ENCODE data around the gene GOLGA1. TPM values are rescaled to one million over a fixed set of nuclear protein-coding genes. Genes with fewer than 3 reads are reported as not detected.

The GOLGA1 gene, protein sequence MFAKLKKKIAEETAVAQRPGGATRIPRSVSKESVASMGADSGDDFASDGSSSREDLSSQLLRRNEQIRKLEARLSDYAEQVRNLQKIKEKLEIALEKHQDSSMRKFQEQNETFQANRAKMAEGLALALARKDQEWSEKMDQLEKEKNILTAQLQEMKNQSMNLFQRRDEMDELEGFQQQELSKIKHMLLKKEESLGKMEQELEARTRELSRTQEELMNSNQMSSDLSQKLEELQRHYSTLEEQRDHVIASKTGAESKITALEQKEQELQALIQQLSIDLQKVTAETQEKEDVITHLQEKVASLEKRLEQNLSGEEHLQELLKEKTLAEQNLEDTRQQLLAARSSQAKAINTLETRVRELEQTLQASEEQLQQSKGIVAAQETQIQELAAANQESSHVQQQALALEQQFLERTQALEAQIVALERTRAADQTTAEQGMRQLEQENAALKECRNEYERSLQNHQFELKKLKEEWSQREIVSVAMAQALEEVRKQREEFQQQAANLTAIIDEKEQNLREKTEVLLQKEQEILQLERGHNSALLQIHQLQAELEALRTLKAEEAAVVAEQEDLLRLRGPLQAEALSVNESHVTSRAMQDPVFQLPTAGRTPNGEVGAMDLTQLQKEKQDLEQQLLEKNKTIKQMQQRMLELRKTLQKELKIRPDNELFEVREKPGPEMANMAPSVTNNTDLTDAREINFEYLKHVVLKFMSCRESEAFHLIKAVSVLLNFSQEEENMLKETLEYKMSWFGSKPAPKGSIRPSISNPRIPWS
- total RNA-seq = 13.4 and 17.1 TPM in 2 replicates

DNA sequence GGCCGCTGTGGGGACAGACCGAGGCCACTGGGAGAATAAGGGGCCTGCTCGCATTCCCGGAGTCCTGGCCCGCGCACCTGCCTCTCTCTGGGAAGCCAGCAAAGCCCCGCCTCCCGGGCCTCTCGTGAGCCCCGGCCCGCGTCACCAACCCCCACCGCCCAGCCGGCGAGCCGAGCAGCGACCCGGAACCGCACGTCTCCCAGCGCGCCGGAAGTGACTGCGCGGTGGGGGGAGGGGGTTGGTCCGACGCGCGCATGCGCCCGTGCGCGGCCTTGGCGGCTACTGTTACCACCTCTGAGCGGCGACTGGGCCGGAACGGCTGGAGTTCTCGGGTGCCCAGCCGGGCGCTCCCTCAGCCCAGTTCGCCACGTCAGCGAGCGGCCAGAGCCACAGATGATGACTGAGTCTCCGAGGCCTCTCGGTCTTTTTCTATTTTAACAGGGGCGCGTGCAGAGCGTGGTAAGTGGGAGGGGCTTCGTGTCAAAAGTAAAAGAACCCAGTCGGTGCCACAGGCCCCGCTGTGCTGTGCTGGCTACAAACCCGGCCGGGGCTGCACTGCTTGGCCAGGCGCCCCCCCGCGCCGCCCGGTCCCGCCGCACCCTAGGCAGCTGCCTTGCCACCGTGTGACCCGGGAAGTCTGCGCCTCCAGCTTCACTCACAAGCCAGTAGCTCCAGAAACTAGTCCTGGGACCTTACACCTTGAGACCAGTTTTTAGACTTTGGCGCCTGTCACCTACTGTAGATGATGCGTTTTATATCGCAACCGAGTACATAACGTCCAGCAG lies at the start of gene GOLGA1:
GOLGA1 (minus strand) TSS at position 190 of the 785 bp plus-strand sequence. CDS start 2,372 bp downstream, outside the sequence.

DNA sequence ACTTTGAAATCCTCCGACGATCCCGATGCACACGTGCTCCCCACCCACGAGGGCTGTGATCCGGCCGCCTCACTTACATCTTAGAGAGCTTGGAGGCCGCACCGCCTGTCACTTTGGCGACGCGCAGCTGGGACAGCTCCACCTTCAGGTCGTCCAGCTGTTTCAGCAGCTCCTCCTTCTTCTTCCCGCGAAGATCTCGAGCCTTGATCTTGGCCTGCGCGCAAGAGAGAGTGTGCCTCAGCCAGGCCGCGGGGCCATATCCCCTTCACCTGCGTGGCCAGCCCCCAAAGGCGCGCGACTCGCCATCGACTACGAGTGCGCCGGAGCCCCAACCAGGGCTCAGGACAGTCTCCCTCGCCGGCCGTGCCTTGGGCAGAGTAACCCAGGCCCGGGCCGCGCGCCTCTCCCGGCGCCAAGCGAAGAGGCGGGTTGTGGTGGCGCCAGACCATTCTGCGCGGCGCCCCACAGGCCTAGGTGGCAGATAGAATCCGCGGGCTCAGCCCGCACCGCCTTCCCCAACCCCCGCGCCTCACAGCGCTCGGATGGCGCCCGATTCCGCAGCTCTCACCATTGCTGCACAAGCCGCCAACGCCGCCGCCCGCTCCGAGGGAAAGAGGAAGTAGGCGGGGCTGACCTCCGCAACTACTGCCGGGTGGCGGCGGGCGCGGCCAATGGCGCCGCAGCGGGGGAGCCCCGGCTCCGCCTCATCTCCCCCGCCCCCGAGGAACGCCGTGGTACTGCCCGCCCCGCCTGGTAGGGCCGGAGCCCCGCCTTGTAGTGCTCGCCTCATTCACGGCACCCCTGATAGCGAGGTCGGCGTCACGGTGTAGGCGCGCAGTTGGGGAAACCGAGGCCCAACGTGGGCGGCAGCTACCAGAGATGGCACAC lies 79.3 kb downstream of the GOLGA1 start, which contains the start of the genes ARPC5L and RPL35:
ARPC5L (plus strand) TSS at position 789 of the 888 bp plus-strand sequence. CDS start 7,161 bp downstream, outside the sequence.
RPL35 (minus strand) TSS at position 616 of the 888 bp plus-strand sequence; CDS start at position 571, 45 bp downstream.

DNA sequence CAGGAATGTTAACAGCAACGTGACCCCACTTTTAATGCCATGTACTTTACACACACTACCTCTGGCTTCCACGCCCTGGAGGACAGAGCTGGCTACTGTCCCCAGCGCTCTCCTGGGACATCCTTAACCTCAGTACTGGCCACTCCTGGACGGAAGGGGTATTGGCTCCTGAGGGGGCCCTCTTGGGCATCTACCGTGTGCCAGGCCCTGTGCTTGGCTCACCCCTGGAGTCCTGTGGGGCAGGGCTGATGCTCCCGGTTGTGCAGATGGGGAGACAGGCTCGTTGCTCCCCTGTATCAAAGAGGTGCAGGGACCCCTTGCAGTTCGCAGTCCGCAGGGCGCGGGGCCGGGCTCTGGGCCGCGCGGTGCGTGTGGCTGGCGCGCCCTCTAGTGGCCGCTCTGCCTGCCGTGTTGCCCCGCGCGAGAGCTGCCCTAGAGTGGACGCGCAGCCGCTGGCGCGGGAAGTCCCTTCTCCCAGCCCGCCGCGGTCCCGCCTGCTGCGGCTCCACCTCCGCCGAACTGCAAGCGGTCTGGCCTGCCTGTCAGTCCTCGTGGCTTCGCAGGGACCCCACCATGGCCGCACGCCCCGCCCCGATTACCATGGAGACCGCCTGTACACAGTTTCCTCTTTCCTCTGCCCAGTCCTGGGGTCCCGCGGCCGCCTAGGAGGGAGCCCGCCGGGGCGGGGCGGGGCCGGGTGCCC lies 87.9 kb downstream of the GOLGA1 start, which contains the start of gene WDR38:
WDR38 (plus strand) TSS at position 632 of the 703 bp plus-strand sequence. CDS start 72 bp downstream, outside the sequence.

Other genes starting within 250 kb of the GOLGA1 start
- under 0.01 and 1.2 TPM in 2 replicates for gene NR6A1, start 169.8 kb downstream of the GOLGA1 start, total RNA-seq
- 2.1 TPM in 2 replicates for gene OLFML2A, start 163.9 kb downstream of the GOLGA1 start, total RNA-seq
- not detected in 2 replicates for gene WDR38, start 87.6 kb downstream of the GOLGA1 start, total RNA-seq
- gene RPL35, start 79.1 kb downstream of the GOLGA1 start, total RNA-seq = 687 and 1,871 TPM in 2 replicates
- gene ARPC5L, start 79.0 kb downstream of the GOLGA1 start, total RNA-seq = 13.7 and 14.8 TPM in 2 replicates
- gene SCAI, start 202.4 kb upstream of the GOLGA1 start, total RNA-seq = 14.3 and 18.6 TPM in 2 replicates
- 12.8 and 14.3 TPM in 2 replicates for gene PPP6C, start 248.7 kb upstream of the GOLGA1 start, total RNA-seq

All from smooth muscle cell of the umbilical artery (primary cell).